Fibroblast of skin of right quadriceps (primary cell): ENCODE measurements around the gene GGN.
"Not testable (repeated sequence)": the region's sequence is repeated elsewhere in the genome, so short reads cannot be mapped to it uniquely, and the experiment has no call there.

Experiments used
- DNase-seq: peaks from one replicate; pipeline ENCODE4 v3.0.0-alpha.2; 2013

The GGN gene

GRCh38 chr19:38360839-38361631, 26.8 kb downstream of the GGN start:
- DNase-seq, result no peak

DNA sequence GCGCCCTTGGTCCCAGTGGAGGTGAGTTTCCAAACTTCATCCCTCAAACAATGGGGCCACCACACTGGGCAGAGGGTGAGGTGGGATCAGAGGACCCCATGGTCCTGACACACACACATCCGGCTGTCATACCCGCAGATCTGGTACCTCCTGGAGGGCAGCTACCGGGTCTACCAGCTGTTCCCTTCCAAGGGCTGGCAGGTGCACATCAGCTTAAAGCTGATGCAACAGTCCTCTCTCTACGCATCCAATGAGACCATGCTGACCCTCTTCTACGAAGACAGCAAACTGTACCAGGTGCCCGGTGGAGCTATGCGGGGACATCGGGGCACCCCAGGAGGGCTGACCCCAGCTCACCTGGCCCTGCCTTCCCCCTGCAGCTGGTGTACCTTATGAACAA, 27.5 kb downstream of the GGN start:
- DNase-seq, result no peak

GRCh38 chr19:38359242-38360021, 28.4 kb downstream of the GGN start:
- DNase-seq, result no peak

GRCh38 chr19:38358071-38358470, 29.8 kb downstream of the GGN start:
- no peak for DNase-seq

GRCh38 chr19:38355728-38356725, 31.8 kb downstream of the GGN start:
- DNase-seq, result no peak

- no peak for DNase-seq
Measured at GRCh38 chr19:38352611-38353010, 35.2 kb downstream of the GGN start.

DNA sequence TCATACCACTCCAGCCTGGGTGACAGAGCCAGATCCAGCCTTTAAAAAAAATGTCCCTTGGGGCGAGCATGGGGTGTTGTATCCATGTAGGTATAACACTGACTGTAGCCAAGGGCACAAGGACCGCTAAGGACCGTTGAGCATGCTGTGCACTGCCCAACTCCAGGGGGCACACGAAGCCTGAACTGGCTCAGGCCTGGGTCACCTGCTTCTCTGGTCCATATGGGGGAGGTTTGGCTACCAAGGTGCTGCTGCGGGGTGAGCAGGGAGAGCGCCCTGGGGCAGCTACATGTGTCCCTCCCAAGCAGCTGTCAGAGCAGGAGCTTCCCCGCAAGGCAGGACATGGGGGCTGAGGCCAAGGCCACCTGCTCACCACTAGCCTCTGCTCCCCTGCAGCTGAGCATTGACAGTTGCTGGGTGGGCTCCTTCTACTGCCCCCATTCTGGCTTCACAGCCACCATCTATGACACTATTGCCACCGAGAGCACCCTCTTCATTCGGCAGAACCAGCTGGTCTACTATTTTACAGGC, 35.9 kb downstream of the GGN start:
- DNase-seq, result no peak

DNA sequence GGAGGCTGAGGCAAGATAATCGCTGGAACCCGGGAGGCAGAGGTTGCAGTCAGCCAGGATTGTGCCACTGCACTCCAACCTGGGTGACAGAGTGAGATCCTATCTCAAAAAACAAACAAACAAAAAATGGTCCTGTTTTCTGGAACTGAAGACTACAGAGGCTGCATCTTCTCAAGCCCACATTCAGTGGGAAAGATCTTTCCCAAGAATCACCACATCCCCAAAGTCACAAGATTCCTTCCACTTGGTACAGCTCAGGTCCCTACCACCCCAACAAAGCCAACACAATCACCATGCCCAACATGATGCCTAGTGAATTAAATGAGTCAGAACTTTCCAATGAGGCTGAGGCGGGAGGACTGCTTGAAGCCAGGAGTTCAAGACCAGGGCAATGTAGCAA, 37.0 kb downstream of the GGN start:
- no peak for DNase-seq

DNA sequence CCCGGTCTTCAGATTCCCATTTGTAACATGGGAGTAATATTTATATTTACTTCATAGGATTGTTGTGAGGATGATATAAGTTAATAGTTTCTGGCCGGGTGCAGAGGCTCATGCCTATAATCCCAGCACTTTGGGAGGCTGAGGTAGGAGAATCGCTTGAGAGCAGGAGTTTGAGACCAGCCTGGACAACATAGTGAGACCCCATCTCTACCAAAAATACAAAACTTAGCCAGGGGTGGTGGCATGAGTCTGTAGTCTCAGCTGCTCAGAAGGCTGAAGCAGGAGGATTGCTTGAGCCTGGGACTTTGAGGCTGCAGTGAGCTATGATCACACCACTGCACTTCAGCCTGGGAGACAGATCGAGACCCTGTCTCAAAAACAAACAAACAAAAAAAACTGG, 41.0 kb downstream of the GGN start:
- DNase-seq, result no peak

- no peak for DNase-seq
Measured at GRCh38 chr19:38340927-38341326, 46.9 kb downstream of the GGN start.

DNA sequence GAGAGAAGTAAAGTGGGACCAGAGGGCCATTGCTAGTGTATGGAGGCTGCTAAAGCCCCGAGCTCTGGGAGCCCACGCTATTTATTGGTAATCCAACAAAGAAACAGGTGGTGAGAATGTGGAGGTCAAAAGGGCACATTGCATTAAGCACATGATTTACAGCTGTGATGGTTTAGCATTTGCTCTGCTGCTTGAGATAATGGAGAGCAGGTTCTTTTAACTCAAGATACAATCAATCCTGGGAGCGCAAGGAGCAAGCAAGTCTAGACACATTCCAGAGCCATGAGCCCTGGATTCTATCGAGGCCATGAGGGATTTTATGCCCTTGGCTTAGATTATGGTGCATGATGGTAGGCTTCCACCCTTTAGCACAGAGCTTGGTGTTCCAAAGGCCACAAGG, 48.8 kb downstream of the GGN start:
- DNase-seq, result not testable (repeated sequence)

- DNase-seq, result no peak
Measured at GRCh38 chr19:38337360-38337653, 50.5 kb downstream of the GGN start.

DNA sequence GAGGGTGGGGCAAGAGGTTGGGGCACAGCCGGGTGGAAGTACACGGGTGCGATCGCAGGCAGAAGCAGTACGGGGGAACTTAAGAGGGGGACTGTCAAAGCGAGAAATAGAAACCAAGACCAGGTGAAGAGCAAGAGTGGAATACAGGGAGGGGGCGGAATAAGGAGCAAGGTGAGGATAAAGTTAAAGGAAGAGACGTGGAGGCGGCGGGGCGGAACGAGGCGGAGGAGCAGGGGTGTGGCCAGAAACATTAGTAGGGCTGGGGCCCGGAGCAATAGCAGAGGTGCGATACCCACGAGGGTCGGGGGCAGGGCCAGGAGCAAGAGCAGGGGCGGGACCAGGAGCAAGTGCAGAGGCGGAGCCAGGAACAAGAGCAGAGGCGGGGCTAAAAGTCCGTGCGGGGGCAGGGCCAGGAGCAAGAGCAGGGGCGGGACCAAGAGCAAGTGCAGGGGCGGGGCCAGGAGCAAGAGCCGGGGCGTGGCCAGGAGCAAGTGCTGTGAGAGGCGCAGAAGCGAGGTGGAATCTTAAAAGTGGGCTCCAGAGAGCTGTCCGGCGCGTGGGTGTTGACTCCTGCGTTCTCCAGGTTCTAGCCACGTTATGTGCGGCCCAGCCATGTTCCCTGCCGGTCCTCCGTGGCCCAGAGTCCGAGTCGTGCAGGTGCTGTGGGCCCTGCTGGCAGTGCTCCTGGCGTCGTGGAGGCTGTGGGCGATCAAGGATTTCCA, 51.0 kb downstream of the GGN start:
- DNase-seq, result peak; percentile 79

DNA sequence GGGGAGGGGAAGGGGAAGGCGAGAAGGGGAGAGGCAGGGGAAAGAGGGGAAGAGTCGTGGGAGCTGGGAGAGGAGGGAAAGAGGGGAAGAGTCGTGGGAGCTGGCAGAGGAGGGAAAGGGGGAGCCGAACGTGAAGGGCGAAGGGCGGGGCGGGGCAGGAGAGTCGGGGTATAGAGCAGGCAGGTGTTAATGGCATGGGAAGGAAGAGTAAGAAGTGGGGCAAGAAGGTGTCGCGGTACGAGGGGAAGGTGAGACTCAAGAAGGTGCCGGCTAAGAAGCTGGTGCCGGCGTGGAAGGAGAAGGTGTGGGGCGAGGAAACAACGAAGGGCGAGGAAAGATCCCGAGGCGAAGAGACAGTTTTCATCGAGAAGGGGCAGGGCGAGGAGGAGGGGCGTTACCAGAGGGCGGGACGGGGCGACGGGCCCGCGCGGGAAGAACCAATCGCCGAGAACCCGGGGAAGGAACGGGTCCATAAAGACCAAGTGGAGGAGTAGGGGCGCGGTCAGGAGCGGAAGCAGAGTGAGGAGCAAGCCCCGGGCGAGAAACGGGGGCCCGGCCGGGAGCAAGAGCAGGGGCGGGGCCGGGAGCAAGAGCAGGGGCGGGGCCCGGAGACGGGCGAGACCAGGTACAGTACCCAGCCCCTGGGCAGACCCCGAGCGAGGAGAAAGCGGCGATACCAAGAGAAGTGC, 51.7 kb downstream of the GGN start:
- DNase-seq, result peak; percentile 94
